Measurements from ENCODE around the gene PRPS1L1. TPM values are rescaled to one million over a fixed set of nuclear protein-coding genes. Genes with fewer than 3 reads are reported as not detected.

PRPS1L1 gene
- not detected in 2 replicates for total RNA-seq

DNA sequence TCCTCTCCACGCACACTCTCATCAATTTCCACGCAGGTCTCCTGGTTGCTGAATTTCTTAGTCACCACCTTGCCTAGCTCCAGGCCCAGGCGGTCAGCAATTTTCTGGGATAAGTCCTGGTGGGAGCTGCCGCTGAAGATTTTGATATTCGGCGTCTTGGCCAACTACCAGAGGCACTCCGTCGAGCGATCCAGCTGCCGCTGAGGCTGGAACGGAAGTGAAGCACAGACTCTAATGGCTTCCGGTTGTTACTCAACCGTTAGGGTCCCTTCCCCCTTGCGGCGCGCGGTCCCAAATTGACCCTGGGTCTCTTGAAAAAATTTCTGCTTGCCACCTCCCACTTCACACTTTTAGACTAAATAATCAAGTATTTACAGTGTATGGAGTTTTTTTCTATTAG lies at the start of gene PRPS1L1:
PRPS1L1 (minus strand) TSS at position 219 of the 400 bp plus-strand sequence.

Other genes with a start within 250 kb of the PRPS1L1 start
- gene SNX13, start 87.4 kb downstream of the PRPS1L1 start, total RNA-seq = 15.2 and 20.9 TPM in 2 replicates

Data from mesangial cell (primary cell).